ENCODE measurements around the gene EIF3C.
A peak's percentile ranks its signal among the peaks of the same experiment; 100 is the strongest.
"Not testable (repeated sequence)": the region's sequence is repeated elsewhere in the genome, so short reads cannot be mapped to it uniquely, and the experiment has no call there.

The EIF3C gene, protein sequence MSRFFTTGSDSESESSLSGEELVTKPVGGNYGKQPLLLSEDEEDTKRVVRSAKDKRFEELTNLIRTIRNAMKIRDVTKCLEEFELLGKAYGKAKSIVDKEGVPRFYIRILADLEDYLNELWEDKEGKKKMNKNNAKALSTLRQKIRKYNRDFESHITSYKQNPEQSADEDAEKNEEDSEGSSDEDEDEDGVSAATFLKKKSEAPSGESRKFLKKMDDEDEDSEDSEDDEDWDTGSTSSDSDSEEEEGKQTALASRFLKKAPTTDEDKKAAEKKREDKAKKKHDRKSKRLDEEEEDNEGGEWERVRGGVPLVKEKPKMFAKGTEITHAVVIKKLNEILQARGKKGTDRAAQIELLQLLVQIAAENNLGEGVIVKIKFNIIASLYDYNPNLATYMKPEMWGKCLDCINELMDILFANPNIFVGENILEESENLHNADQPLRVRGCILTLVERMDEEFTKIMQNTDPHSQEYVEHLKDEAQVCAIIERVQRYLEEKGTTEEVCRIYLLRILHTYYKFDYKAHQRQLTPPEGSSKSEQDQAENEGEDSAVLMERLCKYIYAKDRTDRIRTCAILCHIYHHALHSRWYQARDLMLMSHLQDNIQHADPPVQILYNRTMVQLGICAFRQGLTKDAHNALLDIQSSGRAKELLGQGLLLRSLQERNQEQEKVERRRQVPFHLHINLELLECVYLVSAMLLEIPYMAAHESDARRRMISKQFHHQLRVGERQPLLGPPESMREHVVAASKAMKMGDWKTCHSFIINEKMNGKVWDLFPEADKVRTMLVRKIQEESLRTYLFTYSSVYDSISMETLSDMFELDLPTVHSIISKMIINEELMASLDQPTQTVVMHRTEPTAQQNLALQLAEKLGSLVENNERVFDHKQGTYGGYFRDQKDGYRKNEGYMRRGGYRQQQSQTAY

GRCh38 chr16:28711220-28712083 is at the start of gene EIF3C:
Gene EIF3C (plus strand): TSS chr16:28711464. CDS start chr16:28711687, 223 bp downstream.
- H3K27ac ChIP-seq; H3K4me3 ChIP-seq; DNase-seq (ENCODE audit: low spot score): not testable (repeated sequence)

DNA sequence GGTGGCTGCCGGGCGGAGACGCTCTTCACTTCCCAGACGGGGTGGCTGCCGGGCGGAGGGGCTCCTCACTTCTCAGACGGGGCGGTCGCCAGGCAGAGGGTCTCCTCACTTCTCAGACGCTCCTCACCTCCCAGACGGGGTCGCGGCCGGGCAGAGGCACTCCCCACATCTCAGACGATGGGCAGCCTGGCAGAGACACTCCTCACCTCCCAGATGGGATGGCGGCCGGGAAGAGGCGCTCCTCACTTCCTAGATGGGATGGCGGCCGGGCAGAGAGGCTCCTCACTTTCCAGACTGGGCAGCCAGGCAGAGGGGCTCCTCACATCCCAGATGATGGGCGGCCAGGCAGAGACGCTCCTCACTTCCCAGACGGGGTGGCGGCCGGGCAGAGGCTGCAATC is 45.0 kb upstream of the EIF3C start:
- H3K27ac ChIP-seq; DNase-seq (ENCODE audit: low spot score); H3K4me3 ChIP-seq: not testable (repeated sequence)

GRCh38 chr16:28667480-28667879 is 43.8 kb upstream of the EIF3C start:
- not testable (repeated sequence) for H3K27ac ChIP-seq; DNase-seq (ENCODE audit: low spot score); H3K4me3 ChIP-seq

GRCh38 chr16:28668199-28668598 is 43.1 kb upstream of the EIF3C start:
- H3K27ac ChIP-seq; H3K4me3 ChIP-seq; DNase-seq (ENCODE audit: low spot score): not testable (repeated sequence)

DNA sequence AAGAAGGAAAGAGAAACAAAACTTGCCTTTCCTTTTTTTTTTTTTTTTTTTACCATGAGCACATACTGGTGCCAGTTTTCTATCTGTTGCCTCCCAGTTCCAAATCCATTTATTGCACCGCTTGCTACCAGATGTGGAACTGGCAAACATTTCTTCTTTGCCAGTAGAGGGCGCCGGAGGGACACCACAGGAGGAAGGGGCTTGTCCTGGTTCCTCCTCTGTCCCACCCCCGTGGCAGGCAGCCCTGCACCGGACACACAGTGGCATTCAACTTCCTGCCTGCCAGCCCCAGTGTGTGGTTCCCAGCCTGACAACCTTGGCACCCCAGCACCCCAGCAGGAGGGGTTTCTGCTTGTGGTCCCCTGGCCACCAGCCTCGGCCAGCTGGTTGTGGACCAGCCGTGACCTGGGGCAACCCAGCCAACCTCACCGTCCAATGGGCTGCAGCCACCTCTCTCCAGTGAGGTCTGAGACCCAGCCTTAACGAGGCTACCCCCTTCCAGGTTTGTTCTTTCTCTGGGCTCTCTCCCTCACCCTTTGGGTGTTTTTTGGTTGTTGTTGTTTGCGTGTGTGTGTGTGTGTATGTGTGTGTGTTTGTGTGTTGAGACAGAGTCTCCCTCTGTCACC is 22.8 kb upstream of the EIF3C start:
- not testable (repeated sequence) for H3K4me3 ChIP-seq; DNase-seq (ENCODE audit: low spot score); H3K27ac ChIP-seq

DNA sequence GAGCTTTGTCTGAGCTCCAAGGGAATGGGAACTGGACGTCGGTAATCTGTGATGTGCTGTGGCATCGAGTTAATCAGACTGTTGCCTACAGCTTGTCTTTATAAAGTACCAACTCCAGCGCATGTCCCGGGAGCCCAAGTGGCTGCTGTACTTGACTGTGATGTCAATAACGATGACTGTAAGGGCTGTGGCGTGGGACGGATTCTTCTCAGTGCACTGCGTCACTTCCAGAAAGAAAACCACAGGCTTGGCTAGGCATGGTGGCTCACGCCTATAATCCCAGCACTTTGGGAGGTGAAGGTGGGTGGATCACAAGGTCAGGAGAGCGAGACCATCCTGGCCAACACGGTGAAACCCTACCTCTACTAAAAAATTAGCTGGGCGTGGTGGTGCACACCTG is 21.8 kb upstream of the EIF3C start:
- H3K27ac ChIP-seq; H3K4me3 ChIP-seq; DNase-seq (ENCODE audit: low spot score): not testable (repeated sequence)

GRCh38 chr16:28691722-28692121 is 19.5 kb upstream of the EIF3C start:
- DNase-seq (ENCODE audit: low spot score); H3K27ac ChIP-seq; H3K4me3 ChIP-seq: not testable (repeated sequence)

DNA sequence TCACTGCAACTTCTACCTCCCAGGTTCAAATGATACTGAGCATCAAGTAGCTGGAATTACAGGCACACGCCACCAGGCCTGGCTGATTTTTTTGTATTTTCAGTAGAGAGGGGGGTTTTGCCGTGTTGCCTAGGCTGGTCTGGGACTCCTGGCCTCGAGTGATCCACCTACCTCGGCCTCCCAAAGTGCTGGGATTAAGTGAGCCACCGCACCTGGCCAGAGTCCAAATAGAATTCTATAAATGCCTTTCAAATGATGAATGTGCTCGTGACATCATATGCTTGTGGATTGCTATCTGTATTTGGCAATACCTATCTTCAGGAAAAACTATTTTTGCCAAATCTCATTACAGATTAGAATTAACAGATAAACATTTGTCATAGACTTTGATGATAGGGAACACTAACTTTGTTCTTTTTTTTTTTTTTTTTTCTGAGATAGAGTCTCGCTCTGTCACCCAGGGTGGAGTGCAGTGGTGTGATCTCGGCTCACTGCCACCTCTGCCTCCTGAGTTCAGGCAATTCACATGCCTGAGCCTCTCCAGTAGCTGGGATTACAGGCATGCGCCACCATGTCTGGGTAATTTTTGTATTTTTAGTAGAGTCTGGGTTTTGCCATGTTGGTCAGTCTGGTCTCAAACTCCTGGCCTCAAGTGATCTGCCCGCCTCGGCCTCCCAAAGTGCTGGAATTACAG is 17.9 kb upstream of the EIF3C start:
- not testable (repeated sequence) for DNase-seq (ENCODE audit: low spot score); H3K4me3 ChIP-seq; H3K27ac ChIP-seq

GRCh38 chr16:28699792-28700191 is 11.5 kb upstream of the EIF3C start:
- not testable (repeated sequence) for H3K27ac ChIP-seq, H3K4me3 ChIP-seq

GRCh38 chr16:28700349-28700748 is 10.9 kb upstream of the EIF3C start:
- H3K27ac ChIP-seq, H3K4me3 ChIP-seq: not testable (repeated sequence)
- DNase-seq (ENCODE audit: low spot score), result peak; percentile 16

More at GRCh38 chr16:28699792-28700191, 11.5 kb upstream of the EIF3C start:
- not testable (repeated sequence) for DNase-seq (ENCODE audit: low spot score)

DNA sequence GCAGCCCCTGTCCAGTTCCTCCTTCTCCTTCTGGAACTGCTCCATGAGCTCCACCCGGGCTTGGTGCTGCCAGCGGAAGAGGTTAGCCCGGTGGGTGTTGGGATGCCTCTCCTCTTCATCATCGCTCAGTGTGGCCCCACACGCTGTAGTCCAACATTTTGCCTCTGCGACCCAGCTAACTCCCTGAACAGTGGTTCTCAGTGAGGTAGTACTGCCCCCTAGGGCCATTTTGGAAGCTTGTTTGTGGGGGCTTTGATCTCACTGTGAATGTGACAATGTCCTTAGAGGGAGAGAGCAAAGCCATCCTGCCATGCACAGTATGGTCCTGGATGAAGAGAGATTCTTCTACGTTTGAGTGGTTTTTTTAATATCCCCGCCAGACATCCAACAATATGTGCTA is 9.9 kb upstream of the EIF3C start:
- H3K4me3 ChIP-seq; DNase-seq (ENCODE audit: low spot score); H3K27ac ChIP-seq: not testable (repeated sequence)

DNA sequence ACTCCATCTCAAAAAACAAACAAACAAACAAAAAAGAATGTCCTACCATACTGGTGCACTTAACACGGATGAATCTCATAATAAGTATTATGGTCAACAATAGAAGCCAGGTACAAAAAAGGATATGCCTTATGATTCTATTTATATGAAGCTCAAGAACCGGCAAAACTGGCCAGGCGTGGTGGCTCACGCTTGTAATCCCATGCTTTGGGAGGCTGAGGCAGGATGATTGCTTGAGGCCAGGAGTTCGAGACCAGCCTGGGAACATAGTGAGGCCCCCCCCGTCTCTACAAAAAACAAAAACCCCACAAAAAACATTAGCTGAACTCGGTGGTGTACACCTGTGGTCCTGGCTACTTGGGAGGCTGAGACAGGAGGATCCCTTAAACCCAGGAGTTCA is 7.0 kb upstream of the EIF3C start:
- H3K4me3 ChIP-seq; H3K27ac ChIP-seq; DNase-seq (ENCODE audit: low spot score): not testable (repeated sequence)

GRCh38 chr16:28722852-28723650 is 11.8 kb downstream of the EIF3C start:
- not testable (repeated sequence) for H3K27ac ChIP-seq; DNase-seq (ENCODE audit: low spot score); H3K4me3 ChIP-seq

GRCh38 chr16:28731253-28731652 is 20.0 kb downstream of the EIF3C start:
- not testable (repeated sequence) for H3K4me3 ChIP-seq; DNase-seq (ENCODE audit: low spot score); H3K27ac ChIP-seq

GRCh38 chr16:28732455-28733124 is 21.3 kb downstream of the EIF3C start:
- H3K4me3 ChIP-seq; DNase-seq (ENCODE audit: low spot score); H3K27ac ChIP-seq: not testable (repeated sequence)

DNA sequence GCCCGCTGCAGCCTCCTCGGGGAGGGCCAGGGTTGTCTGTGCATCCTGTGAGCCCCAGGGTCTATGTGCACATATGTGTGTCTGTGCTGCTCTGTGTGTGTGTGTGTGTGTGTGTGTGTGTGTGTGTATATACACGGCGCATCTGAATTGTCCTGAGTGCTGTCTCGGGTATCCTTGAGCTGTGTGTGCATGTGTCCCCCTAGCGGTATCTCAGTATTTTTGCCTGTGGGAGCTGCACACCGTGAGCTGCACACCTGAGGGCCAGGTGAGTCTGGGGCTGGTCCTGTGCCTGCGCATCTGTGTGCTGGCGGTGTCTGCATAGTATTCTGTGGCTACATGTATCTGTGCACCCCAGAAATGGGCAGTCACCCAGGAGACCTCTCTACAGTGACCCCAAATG is 28.5 kb downstream of the EIF3C start:
- not testable (repeated sequence) for DNase-seq (ENCODE audit: low spot score); H3K4me3 ChIP-seq; H3K27ac ChIP-seq
